ENCODE results near the gene PM20D2. TPM values are rescaled to one million over a fixed set of nuclear protein-coding genes. Genes with fewer than 3 reads are reported as not detected.

Gene PM20D2
- polyA plus RNA-seq, 3 donors = 31.3 to 31.6 (median 31.4) TPM

DNA sequence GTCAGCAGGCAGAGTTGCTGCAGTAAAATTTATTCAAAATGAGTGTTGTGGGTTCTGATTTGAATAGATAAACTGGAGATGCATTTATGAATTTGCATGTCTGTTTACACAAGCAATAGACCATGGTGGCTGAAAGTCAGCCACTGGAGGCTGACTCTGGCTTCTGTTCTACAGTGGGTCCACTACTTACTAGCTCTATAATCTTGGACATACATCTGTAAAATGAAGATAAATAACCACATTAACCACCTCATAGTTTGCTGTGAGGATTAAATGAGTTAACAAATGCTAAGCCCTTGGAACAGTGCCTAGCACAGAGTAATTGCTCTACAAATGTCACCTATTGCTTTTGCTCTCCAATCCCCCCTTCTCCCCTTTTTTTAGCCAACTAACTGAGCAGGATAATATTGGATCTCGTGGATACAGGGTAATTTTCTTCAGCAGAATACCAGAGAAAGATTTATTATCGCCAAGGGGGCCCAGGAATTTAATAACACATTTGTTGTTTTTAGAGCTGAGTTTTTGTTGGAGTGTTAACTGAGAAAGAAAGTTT lies 1.4 kb upstream of the PM20D2 start:
- DNase-seq (ENCODE audit: low read depth in 3 of 3, low spot score in 2 of 3) = no peak

DNA sequence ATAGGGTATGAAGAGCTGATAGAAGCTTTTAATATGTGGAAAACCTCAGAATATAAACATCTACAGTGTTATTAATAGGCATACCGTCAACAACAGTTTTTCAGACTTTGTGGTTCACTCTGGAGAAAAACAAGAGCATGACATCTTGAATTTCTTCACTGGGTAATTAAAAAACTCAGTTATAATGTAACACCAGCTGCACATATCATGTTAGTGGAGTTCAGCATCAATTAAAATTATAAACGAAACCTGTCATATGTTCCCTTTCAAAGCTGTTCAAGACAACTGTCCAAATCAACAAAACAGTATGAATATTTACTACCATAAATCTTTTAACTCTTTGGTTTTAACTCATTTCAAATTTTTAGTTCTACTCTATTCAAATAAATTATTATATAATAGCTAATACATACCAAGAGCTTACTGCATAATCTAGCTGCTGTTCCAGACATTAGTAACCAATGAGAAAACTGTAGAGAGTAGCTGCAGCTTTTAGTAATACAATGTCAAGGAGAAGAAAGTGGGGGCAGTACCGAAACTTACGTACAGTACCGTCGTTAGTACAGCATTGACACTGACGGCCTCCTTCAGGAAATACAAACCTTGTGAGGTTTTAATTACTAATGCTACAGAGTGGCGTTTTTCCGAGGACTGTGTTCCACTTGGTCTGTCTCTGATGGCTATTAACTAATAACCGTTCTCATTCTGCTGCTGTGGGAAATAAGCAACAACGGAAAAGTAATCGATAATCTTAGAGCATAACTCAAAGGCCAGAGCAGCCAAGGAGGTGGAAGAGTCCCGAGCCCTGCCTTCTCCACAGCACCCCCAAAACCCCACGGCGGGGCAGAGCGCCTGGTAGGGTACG lies 532 bp upstream of the PM20D2 start:
- DNase-seq (ENCODE audit: low read depth in 3 of 3, low spot score in 2 of 3) = peak in 2 of 3 donors; percentile 26 to 29

DNA sequence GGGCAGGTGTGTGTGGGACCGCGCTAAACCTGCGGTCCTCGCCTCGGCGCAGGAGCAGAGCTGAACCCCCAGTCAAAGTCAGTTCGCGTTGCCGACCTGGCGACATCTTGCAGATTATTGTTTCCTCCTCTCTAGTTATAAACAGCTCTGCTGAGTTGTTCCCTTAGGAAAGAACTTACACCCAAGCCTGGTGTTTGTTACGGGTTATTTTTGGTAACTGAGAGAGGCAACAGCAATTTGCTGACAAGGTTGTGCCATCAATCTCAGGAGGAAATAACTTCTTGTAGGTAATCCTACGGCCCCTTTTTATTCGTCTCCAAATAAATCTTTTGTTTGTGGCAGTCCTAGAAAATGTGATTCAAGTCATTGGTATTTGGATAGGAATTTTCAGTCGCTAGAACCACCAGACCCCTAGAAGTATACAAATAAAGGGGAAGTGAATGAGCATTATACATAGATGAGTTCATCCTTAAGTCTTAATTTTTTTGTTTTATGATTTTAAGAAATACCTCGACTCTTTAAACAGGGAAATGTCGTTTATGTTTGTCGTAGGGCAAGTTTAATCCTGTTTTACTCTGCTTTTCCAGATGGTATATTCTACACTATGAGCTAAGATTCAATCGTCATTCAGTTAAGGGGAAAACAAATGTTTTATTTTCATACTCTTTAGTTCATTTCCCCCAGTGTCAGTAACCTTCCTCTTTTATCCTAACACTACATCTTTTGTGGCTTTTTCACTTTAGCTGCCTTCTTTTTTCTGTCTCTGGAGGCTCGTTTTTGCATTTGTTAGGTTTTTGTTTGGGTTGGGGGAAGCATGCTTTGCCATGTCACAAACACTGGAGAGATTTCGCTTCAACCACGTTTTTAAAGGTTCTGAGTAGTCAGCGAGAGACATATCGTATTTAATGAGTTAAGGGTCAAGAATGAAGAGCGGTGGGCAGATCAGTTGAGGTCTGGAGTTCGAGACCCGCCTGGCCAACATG lies 1.2 kb downstream of the PM20D2 start:
- peak in 2 of 3 donors; percentile 33 to 47 for DNase-seq (ENCODE audit: low read depth in 3 of 3, low spot score in 2 of 3)

DNA sequence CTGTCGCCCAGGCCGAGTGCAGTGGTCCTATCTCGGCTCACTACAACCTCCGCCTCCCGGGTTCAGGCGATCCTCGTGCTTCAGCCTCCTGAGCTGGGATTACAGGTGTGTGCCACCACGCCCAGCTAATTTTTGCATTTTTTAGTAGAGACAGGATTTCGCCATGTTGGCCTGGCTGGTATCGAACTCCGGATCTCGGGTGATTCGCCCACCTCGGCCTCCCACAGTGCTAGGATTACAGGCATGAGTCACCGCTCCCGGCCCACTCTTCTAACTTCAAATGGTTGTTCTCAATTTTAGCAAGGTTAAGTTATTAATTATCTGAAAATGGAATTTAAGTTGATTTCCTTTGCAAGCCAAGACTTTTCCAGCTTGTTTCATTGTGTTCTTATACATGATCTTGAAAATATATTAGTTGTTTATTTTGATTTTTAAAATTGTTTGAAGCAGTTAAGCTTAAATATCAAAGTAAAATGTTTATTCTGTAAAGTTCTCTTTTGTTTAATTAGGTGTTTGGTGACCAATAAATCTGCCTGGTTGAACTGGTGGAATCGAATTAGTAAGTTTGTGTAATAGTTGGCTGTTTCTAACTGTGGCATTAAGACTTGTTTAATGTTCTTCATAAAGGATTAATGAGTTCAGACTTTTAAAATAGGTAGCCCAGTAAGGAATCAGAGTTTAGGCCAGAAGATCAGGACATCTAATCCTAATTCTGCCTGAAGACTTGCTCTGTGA lies 2.3 kb downstream of the PM20D2 start:
- no peak for DNase-seq (ENCODE audit: low read depth in 3 of 3, low spot score in 2 of 3)

DNA sequence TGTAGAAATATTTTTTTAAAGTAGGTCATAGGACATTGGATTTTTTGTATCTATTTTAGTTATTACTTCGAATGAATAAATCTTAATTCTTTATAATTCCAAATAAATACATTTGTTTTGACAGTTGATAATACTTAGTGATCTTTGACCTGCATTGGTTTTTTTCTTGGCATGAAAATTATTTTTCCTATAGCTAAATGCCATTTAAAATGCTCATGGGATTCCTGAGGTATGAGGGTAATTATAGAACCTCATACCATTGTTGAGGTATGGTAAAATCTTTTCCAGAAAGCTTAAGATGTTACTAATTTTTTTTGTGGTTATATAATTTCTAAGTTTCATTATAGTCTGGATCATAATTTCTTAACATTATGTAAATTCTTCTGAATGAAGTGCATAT lies 8.3 kb downstream of the PM20D2 start:
- DNase-seq (ENCODE audit: low read depth in 3 of 3, low spot score in 2 of 3) = no peak

DNA sequence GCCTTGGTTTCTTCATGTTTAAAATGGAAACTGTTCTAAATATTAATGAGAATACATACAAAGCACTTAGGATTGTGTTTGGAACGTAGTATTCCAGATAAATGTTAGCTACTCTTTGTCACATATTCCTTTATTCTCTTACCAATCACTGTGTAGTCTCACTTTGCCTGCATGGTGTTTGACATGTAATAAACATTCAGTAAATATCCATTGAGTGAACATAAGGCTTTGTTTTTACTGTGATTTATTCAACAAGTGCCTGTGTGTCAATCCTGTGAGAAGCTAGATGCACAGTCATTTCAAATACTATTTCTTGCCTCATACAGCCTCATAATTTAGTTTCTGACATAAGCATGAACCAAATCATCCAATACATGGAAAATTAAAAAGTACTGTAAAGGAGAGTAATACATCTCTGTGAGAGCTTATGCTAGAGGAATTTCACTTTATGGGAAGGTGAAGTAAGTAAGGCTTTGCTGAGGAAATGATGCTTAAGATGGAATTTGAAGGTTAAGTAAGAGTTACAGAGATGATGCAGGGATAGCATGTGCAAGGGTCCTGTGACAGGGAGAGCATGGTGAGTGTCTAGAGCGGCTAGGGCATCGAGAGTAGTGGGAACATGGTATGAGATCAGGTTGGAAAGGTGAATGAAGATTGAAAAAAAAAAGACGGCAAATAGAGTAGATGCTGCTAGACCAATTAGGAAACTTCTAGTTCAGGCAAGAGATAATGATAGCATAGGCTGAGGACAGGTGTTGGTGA lies 14.7 kb downstream of the PM20D2 start:
- no peak for DNase-seq (ENCODE audit: low read depth in 3 of 3, low spot score in 2 of 3)

DNA sequence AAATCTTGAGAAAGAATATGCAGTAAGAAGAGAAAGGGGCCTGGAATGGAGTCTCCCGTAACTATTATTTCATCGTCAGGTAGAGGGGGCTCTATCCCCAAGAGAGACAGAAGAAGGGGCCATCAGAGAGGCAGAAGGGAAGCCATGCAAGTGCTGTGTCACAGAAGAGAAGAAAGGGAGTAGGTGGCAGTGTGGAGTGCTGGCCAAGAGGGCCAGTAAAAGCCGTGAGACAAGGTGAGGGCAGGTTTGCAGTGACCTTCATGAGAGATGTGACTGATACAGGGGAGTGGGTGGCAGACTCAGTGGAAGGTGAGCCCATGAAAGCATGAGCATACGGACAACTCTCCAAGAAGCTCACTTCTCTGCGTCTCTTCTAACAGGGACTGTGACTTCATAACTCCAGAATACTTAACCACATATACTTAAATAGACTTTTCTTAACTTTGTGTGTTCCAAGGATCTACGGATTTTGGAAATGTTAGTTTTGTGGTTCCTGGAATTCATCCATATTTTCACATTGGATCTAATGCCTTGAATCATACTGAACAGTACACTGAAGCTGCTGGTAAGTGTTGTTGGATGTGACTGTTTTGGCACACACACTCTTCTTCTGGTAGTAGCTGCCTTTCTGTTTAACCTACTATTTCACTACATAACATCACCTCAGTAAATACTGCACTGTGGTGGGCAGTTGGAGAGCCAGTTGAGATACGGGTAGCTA lies 15.6 kb downstream of the PM20D2 start:
- no peak for DNase-seq (ENCODE audit: low read depth in 3 of 3, low spot score in 2 of 3)

DNA sequence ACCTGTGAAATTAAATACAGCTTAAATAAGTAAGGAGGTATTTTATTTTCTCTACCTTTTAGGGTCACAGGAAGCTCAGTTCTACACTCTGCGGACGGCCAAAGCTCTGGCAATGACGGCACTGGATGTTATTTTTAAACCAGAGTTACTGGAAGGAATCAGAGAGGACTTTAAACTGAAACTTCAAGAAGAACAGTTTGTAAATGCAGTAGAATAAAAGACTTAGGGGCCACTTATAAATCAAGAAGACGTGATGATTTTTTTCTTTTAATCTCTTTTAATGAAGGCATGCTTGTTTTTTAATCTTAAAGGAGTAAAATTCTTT lies 16.2 kb downstream of the PM20D2 start:
- DNase-seq (ENCODE audit: low read depth in 3 of 3, low spot score in 2 of 3) = no peak

DNA sequence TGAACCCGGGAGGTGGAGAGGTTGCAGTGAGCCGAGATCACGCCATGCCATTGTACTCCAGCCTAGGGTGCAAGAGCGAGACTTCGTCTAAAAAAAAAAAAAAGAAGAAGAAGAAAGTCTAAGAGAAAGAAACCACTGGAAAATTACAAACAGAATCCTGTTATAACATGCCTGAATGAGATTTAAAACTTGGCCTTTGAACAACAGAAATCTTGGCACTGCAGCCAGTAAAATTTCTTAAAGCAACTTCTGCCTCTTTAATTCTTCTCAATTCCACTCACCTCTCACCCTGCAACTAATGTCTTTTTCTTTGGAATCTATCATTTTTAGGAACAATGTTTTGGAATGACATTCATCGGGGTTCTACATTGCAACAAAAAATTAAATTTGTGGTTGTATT lies 26.3 kb downstream of the PM20D2 start:
- no peak for DNase-seq (ENCODE audit: low read depth in 3 of 3, low spot score in 2 of 3)

DNA sequence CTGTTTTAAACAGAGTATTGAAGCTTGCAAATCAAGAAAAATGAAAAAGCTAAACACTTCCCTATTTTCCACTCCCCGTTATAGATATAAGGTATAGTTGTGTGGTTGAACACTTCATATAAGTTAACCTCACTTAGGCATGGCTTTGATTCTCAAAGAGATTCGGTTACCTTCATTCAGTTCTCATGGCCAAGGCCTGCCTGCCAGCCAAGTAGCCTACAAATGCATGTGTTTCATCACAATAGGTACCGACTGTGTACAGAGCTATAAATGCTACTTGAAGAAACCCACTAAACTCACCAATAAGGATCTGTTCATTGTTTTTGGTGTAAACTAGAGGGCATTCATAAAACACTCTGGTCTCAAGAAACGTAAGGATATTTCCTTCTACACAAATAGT lies 27.8 kb downstream of the PM20D2 start:
- no peak for DNase-seq (ENCODE audit: low read depth in 3 of 3, low spot score in 2 of 3)

DNA sequence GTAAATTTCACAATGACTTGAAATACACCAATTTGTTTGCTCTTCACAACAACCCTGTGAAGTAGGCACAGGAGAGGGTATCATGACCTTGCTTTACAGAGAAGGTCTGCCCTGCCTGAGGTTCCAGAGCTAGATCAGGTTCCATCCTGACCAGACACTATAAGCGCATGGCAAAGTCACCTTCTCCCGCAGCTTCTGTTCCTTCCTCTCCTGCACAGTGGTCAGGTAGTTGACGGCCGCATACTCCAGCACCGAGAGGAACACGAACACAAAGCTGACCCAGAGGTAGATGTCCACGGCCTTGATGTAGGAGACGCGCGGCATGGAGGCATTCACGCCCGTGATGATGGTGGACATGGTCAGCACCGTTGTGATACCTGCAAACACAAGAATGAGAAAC lies 34.3 kb downstream of the PM20D2 start:
- no peak for DNase-seq (ENCODE audit: low read depth in 3 of 3, low spot score in 2 of 3)

DNA sequence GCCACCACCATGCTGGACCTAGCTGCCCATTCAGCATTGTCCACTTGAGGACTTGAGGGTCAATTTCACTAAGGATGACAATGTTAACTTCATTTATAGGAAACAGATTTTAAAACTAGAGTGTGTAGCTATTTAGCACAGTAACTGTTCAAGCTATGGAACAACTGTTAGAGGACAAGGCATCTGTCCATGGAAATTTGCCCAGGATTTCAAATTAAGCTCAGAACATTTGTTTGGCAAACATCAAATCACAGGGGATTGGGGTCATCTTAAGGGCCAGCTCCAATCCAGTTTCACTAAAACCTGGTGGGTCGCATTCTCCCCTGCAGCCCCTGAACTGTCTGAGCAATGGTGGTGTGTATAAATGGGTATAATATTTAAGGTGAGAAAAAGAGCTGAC lies 35.1 kb downstream of the PM20D2 start:
- DNase-seq (ENCODE audit: low read depth in 3 of 3, low spot score in 2 of 3) = no peak

DNA sequence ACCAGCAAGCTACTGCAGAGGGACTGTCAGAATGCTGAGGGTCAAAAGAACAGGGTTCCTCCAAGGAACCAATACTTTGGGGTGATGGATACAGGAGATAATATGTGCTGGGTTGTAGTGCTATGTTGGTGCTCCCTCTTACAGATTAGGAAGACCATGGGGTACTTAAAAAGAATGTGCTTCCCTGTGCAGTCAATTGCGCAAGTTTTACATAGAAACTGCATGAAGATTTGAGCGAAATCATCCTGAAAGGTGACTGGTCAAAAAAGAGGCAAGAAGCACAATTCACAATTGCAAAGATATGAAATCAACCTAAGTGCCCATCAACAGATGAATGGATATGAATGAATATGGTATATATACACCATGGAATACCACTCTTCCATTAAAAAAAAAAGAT lies 37.4 kb downstream of the PM20D2 start:
- no peak for DNase-seq (ENCODE audit: low read depth in 3 of 3, low spot score in 2 of 3)

DNA sequence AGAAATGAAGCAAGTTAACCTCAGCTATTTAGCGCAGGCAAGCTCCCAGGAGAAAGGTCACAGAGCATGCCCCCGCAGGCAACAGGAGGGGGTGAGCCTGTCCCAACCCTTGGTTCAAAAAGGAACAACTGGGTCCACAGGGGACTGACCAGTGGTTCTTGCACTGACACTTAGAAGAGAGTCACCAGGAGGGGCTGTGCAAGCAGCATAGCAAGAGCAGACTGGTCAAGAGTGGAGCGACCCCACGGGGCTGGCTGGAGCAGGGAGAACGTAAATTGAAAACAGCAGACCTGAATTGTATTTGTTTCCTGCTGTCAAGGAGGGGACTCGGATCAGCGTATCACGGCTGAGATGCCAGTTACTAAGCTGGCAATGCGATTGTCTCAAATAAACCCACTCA lies 38.5 kb downstream of the PM20D2 start:
- DNase-seq (ENCODE audit: low read depth in 3 of 3, low spot score in 2 of 3) = no peak

DNA sequence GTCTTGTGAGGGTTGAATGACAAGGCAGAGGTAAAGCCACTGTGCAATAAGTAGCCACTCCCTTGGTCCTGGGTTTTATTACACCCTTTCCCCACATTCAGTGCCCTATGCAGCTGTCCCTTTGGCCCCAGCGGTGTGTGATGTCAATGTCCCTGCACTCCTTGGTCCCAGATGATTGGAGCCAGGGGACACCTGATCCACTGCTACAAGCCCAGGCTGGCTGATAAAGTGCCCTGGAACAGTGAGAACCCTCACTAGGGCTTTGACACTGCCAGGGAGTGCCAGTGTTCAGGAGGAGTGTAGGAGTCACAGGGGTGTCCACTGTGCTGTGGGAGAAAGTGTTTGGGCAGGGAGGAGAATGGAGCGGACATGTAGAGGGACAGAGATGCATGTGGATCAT lies 40.9 kb downstream of the PM20D2 start:
- DNase-seq (ENCODE audit: low read depth in 3 of 3, low spot score in 2 of 3) = no peak

DNA sequence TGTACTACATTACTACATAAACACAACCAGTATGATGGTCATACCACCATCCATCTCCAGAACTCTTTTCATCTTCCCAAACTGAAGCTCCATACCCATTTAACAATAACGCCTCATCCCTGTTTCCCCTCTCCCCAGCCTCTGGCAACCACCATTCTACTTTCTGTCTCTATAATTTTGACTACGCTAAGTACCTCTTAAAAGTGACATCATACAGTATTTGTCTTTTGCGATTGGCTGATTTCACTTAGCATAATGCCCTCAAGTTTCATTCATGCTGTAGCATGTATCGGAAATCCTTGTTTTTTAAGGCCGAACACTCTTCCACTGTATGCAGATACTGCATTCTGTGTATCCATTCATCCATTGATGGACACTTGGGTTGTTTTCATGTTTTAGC lies 41.6 kb downstream of the PM20D2 start:
- no peak for DNase-seq (ENCODE audit: low read depth in 3 of 3, low spot score in 2 of 3)

DNA sequence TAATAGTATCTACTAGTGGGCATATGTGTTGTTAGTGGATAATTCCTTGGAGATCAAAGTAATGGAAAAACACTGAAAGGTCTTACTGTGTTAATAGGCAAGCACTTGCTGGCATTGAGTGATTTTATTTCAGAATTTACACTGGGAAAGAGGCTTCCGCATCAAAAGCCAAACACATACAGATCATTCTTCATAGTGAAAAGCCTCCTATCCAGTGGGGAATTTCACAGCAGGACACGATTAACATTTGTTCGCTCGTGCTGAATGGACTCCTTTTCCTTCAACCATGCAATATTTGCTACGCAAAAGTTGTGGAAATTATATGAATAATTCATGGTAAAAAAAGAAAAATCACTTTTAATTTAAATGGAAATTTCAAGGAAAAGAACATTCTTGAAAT lies 44.9 kb downstream of the PM20D2 start:
- no peak for DNase-seq (ENCODE audit: low read depth in 3 of 3, low spot score in 2 of 3)

DNA sequence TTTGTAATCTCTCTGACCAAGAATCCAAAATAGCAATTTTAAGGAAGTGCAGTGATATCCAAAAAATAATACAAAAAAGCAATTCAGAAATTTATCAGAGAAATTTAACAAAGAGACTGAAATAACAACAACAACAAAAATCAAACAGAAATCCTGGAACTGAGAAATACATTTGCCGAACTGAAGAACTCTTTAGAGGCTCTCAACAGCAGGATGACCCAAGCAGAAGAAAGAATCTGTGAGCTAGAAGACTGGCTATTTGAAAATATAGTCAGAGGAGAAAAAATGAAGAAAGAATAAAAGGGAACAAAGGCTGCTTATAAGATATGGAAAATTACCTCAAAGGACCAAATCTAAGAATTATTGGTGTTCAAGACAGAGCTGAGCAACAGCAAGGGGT lies 48.7 kb downstream of the PM20D2 start:
- DNase-seq (ENCODE audit: low read depth in 3 of 3, low spot score in 2 of 3) = no peak

DNA sequence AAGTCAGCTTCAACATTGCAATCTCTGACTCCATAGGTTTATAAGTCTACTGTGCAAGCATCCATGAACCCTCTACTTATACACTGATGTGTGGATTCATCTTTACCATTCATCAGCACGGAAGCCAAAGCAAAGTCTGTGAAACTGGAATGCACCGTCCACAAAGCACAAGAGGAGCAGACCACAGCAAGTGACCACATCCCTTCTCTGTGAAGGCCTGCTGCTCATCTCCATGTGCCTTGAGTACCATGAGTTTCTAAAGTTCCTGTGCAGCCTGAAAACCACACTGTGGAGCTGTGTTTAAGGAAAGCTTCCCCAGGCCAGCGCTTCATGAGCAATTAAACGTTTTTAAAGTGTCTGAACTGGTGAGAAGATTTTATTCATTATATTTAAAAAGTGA lies 51.3 kb downstream of the PM20D2 start:
- DNase-seq (ENCODE audit: low read depth in 3 of 3, low spot score in 2 of 3) = no peak

All from right renal cortex interstitium (tissue), 3 donors.